Left forelimb (tissue), 1 donor: ENCODE measurements around the gene KCNJ9.

Experiments
- DNase-seq: peaks from one replicate; pipeline ENCODE4 v3.0.0-alpha.2; 2018; ENCODE audit warnings: low spot score

The KCNJ9 gene

GRCh38 chr1:160066829-160067745 is 14.3 kb upstream of the KCNJ9 start:
- no peak for DNase-seq

- DNase-seq, result no peak
Measured at GRCh38 chr1:160068225-160068624, 13.1 kb upstream of the KCNJ9 start.

GRCh38 chr1:160069460-160070231 is 11.7 kb upstream of the KCNJ9 start, which contains the start of gene KCNJ10:
Gene KCNJ10, minus strand, starts transcription at chr1:160070160. Its CDS starts 27,628 bp downstream, at chr1:160042532.
- no peak for DNase-seq

DNA sequence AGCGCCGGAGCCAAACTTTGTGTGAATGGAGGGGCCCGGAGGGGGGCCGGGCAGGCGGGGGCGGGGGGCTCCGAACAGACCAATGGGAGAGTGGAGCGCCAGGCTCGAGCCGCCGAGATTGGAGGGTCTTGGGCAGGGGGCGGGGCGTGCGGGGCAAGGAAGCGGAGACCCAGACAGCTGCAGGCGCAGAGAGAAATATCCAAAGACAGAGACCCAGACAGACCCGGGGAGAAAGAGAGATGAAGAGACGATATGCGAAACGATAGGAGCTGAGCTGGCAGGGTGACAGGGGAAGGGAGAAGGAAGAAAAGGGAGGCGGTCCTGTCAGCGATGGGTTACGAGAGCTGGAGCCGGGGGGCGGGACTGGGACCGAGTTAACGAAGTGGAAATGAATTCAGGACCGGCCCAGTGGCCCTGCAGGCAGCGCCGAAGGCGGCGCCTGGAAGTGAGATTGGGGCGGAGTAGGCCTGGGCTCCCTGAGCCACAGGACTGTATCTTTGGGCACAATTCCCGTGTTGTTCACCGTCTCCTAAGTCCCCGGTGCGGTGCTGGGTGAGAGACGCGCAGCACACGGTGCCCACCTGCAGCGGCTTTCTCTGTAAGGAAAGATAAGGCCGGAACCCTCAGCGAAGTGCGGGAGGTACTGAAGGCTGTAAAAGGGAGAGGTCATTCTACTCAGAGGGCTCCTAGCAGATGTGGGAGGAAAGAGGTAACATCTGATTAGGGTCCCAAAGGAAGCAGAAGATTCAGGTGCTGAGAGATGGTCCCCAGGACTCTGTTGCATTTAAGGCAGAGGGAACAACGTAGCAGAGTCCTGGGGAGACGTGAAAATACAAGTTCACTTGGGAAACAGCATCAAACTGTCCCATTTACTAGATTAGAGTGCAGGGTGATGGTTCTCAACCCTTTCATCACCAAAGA is 10.8 kb upstream of the KCNJ9 start:
- DNase-seq, result peak; percentile 88

DNA sequence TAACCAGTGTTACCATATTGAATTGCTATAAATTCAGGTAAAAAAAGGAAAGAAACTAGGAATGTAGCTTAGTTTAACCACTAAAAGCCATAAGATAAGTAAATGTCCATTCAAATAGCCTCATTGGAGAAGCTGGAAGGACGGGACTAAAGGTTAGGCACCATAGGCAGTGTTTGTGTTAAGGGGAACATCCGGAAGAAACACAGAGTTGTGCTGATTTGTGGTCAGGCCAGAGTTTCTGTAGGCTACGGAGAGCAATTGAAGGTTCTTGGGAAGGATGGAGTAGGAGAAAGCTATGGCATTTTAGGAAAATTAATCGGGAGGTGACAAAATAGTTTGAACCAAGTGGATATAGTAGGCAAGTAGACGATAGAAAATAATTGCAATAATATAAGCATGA is 10.0 kb upstream of the KCNJ9 start:
- DNase-seq, result no peak

DNA sequence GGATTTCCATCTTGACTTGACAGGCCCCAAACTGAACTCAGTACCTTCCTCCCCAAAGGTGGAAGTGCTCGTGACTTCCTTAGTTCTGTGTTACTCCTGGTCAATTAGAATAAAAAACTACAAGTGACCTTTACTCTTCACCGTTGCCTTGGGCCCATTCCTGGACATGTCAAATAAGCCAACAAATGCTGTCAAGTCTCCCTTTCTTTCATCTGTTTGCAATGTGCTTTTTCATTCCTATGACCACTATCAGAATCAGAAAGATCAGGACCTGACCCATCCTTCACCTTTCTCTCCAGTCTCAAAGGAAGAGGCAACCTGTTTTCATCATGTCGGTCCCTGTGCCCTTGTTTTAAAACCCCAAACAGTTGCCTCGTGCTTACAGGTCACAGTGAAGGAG is 6.5 kb upstream of the KCNJ9 start:
- DNase-seq, result no peak

DNA sequence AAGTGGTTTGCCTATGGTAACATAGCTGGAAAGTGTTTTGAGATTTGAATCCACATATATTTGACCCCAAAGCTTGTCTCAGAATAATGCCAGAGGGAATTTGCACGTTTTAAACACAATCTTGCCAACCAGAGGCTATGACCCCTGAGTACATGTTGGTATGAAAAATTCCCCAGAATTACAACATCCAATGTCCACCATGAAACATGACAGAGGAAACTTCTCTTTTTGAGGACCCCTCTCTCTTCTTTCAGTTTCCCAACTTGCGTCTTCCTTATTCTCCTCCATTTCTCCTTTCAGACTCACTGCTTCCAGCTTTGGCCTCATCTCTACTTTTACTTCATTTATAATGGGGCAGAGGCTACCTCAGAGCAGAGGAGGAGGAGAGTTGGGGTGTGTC is 5.5 kb upstream of the KCNJ9 start:
- DNase-seq, result no peak

DNA sequence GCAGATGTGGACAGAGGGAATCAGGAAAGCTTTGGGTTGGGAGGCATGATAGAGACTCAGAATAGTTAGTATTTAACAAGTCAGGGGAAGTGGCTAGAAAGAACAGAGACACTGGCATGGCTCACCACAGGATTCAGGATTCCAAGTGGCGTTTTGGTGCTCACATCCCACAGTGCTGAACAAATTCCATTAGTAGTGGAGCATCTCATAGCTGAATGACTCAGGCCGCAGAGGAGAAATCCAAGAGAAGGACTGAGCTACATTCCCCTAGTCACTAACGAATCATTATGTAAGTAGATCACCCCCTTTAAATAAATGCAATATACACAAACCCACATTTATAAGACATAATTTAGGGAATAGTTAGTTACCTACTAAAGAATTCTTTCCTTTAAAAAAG is 5.0 kb upstream of the KCNJ9 start:
- no peak for DNase-seq

GRCh38 chr1:160077486-160077885 is 3.9 kb upstream of the KCNJ9 start:
- DNase-seq, result no peak

DNA sequence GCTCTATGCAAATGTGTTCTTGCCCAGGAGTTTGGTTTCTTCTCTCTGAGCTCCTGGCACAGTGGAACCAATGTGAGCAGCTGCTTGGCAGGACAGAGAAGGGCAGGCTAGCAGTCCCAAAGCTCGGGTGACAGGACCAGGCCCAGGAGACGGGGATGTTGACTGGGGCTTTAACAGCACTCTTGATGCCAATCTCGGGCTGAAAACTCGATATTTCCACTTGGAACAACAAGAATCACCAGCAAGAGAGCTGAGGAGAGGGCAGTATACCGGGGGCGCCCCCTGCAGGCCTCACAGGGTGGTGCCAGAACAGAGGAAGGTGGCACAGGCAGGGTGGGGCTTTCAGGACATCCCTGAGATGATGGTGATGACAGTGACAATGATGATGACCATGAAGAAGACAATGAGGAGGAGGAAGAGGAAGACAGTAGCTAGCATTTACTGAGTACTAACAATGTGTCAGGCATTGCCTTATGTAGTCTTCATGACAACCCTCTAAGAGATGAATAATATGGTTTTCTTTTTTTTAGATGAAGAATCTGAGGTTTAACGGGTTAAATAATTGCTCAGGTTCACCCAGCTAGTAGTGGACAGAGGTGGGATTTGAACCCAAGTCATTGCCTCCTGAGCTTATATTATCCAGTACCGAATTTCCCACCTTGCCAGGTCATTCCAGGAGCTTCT is 2.7 kb upstream of the KCNJ9 start:
- DNase-seq, result no peak

DNA sequence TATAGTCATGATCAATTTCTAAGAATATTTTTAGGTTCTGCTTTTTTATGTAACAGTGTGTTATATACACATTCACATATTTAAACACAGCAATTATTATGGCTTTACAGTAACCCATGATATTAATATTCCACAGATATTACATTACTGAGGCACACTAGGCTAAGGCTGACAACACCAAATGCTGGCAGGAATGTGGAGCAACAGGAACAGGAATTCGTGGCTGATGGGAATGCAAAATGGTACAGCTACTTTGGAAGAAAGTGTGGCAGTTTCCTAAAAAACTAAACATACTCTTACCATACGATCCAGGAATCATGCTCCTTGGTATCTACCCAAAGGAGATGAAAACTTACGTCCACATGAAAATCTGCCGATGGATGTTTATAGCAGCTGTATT is 1.9 kb upstream of the KCNJ9 start:
- no peak for DNase-seq

- DNase-seq, result no peak
Measured at GRCh38 chr1:160080381-160081100, 797 bp upstream of the KCNJ9 start.

DNA sequence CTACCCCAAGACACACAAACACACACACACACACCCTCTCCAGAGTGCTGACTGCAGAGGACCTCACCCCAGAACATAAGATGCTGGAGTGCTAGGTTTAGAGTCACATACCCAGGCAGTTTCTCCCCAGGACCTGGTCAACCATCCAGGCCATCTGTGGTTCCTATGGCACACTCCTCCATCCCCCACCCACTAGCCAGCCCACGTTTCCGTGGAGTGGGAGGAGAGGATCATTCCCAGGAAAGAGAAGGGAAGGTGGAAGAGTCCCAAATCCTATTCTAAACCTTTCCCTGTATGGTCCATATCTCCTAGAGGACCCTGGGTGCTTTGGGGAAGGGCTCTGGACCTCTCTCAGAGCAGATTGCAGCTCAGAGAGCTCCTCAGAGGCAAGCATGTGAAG is 1.1 kb downstream of the KCNJ9 start:
- DNase-seq, result no peak

GRCh38 chr1:160082926-160083325 is 1.6 kb downstream of the KCNJ9 start:
- no peak for DNase-seq

- DNase-seq, result no peak
Measured at GRCh38 chr1:160083968-160084770, 2.8 kb downstream of the KCNJ9 start.

DNA sequence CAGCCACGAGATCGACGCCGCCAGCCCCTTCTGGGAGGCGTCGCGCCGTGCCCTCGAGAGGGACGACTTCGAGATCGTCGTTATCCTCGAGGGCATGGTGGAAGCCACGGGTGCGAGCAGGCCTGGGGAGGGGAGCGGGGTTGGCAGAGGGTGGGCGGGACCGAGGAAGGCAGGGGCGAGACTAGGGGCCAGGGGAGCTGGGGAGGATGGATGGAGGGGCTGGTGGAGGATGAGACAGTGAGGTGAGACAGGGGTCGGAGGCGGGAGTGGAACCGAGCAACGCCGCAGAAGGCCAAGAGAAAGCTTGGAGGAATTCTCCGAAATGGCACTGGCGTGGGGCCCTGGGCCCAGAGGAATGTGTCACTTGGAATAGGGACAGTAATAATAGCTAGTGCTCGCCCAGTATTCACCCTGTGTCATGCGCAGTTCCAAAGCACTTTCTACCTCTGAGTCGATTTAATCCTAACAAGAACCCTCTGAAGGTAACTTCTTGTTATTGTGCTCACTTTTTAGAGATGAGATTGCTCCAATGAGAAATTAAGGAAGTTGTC is 3.5 kb downstream of the KCNJ9 start:
- no peak for DNase-seq

GRCh38 chr1:160085686-160086455 is 4.5 kb downstream of the KCNJ9 start:
- DNase-seq, result peak; percentile 78

DNA sequence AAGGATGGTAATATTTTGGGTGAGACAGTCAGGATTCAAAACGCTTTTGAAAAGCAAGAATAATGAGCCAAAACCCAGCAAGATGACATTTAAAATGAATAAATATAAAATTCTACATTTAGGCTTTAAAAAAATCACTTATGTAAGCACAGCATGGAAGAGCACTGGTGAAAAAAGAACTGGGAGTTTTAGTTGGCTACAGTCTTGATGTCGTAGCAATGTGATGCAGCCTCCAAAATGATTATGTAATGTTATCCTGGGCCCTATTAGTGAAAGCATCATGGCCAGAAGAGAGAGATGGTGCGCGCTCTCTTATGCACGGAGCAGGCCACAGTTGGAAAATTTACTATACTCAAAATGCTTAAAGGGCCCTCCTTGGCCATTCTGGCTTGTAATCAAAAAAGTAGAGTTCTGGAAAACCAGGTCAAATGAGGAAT is 5.1 kb downstream of the KCNJ9 start:
- no peak for DNase-seq
